Activated CD4-positive, CD25-positive, alpha-beta regulatory T cell treated with anti-CD3 and anti-CD28 coated beads, Interleukin-2, amount 50 U/mL, for 16 hours (primary cell): ENCODE measurements around the gene KRT16.
"Not testable (repeated sequence)": the region's sequence is repeated elsewhere in the genome, so short reads cannot be mapped to it uniquely, and the experiment has no call there.

ENCODE experiments used
- DNase-seq: peaks from one replicate; pipeline ENCODE4 v3.0.0-alpha.2; 2020; ENCODE audit warnings: low read depth, low spot score

The KRT16 gene

GRCh38 chr17:41647940-41648410 is 35.4 kb upstream of the KRT16 start:
- peak; percentile 73 for DNase-seq

GRCh38 chr17:41647038-41647813 is 34.7 kb upstream of the KRT16 start:
- no peak for DNase-seq

- DNase-seq = no peak
These were observed 29.9 kb upstream of the KRT16 start for GRCh38 chr17:41642252-41643156.

GRCh38 chr17:41640596-41640995 is 28.0 kb upstream of the KRT16 start:
- not testable (repeated sequence) for DNase-seq

- no peak for DNase-seq
These were observed 27.2 kb upstream of the KRT16 start for GRCh38 chr17:41639492-41640473.

- DNase-seq = no peak
These were observed 26.4 kb upstream of the KRT16 start for GRCh38 chr17:41638941-41639340.

GRCh38 chr17:41638194-41638593 is 25.6 kb upstream of the KRT16 start:
- DNase-seq = no peak

GRCh38 chr17:41636652-41637051 is 24.1 kb upstream of the KRT16 start:
- no peak for DNase-seq

- no peak for DNase-seq
These were observed 22.8 kb upstream of the KRT16 start for GRCh38 chr17:41635121-41636097.

- no peak for DNase-seq
These were observed 22.1 kb upstream of the KRT16 start for GRCh38 chr17:41634639-41635038.

- no peak for DNase-seq
These were observed 21.1 kb upstream of the KRT16 start for GRCh38 chr17:41633556-41634199.

GRCh38 chr17:41632482-41633105 is 20.0 kb upstream of the KRT16 start:
- no peak for DNase-seq

GRCh38 chr17:41631898-41632285 is 19.3 kb upstream of the KRT16 start:
- DNase-seq = no peak

GRCh38 chr17:41631025-41631897 is 18.7 kb upstream of the KRT16 start:
- no peak for DNase-seq

GRCh38 chr17:41629826-41630670 is 17.5 kb upstream of the KRT16 start:
- DNase-seq = no peak

- no peak for DNase-seq
These were observed 16.7 kb upstream of the KRT16 start for GRCh38 chr17:41629316-41629715.

- not testable (repeated sequence) for DNase-seq
These were observed 16.2 kb upstream of the KRT16 start for GRCh38 chr17:41628621-41629255.
